ENCODE measurements around the gene RPTOR.

GRCh38 chr17:80763293-80763867, 218.7 kb downstream of the RPTOR start:
- TF ChIP-seq CTCF (conservative IDR thresholded peaks at IDR 0.05; ENCODE audit: low read depth, low read length), result no peak
- TF ChIP-seq EZH2 (IDR thresholded peaks at IDR 0.05; ENCODE audit: low read length, unreplicated experiment), result no peak
